NCI-H1694 (cell line): ENCODE results near the gene NLRP13.

Experiments
- DNase-seq: peaks from one replicate; lab custom pipeline; 2025; lab: John Stamatoyannopoulos, UW

Gene NLRP13

DNA sequence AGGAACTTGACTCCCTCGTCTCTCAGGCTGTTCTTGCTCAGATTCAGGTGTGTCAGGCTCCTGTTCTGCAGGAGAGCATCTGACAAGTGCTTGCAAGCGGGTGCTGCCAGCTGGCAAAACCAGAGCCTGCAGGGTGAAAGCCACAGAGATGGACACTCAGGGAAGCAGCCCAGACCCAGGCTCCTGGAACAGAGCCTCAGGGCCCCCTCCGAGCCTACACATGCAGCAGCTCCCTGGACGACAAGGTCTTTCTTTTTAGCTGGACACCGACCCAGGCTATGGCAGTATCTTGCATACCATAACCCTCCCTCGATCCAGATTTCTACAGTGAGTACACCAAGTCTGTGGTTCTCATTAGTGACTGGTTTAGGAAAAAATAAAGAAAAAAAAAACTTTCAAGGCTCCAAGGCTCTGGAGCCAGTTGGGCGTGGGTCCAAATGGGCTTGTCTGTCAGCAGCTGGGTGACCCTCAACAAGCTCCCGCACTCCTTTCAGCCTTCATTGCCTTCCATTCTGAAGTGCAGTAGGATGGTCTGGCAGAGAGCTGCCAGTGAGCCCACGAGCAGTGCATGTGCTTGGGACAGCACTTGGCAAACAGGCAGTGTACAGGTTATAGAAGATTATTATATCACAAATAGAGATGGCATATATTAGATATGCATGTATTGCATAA lies 29.9 kb downstream of the NLRP13 start:
- no peak for DNase-seq

DNA sequence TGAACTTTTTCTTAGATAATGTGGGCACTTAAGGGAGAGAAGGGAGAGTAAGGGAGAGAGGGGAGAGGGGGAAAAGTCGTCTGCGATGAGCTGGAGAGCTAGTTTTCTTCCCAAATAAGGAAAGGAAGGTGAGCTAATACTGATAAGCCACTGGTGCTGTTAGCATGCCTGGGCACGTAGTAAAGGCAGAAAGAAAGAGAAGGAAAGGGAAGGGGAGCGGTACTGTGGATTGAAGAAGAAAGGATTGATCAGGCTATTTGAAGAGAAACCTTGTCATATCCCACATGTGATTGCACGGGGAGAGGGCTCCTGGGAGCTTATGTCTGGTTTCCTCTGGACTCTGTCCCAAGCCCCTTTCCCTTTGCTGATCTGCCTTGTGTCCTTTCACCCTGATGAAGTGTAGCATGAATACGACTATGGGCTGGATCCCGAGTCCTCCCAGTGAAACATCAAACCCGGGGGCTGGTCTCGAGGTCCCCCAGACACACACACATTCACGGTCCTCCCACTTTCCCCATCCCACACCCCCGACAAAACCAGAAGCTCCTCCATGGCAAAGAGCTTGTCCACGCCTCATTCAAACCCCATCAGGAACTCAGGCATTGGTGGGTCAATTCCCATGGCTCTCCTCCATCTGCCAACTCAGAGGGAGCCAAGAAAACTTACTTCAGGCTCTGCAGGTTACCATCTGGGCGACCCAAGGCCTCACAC lies 30.6 kb downstream of the NLRP13 start:
- no peak for DNase-seq

DNA sequence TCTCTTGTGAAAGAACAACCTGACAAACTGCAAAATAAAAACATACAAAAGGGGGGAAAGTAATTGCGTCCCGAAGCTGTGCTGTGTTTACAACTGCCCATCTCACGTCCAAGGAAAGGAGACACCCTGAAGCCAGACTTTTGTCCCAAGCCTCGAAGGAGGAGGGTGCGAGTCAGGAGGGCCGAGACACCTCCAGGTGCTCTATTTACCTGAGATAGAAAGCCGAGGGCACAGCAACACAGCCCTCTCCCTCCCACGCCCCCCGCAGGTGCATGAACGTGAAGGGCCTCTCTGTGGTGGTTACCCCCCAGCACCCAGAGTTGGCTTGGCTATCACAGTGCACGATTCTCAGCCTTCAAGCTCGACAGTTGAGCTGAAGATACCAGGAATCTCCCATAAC lies 33.2 kb downstream of the NLRP13 start:
- DNase-seq: no peak

DNA sequence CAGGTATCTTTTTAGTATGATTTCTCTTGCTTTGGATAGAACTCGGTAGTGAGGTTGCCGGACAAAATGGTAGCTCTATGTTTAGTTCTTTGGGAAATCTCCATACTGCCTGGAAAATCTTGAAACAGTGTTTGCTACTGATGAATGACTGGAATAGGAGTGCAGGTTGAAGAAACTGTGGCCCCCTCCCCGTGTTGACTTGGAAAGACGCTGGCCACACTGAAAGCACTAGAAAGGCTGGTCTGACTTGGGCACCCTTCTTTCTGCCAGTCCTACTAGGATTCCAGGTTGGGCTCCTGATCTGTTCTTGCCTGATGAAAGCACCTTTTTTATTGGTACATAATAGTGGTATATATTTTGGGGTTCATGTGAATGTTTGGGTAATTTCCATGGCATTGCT lies 49.5 kb downstream of the NLRP13 start:
- DNase-seq: no peak

DNA sequence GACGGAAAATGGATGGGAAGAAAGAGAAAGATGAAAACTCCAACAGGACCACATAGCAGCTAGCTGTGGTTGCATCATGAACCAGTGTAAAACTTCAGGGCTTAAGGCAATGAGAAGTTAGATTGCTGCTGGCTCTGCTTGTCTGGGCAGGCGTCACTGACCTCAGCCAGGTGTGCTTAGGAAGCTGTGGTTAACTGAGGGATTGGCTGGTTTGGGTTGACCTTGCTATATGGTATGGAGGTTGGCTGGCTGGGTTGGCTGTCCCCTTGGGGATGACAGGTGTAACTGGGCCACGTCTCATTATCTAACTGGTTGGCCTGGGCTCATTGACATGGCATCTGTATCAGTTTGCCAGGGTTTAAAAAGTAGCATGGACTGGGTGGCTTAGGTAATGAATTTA lies 54.9 kb downstream of the NLRP13 start:
- DNase-seq: no peak

DNA sequence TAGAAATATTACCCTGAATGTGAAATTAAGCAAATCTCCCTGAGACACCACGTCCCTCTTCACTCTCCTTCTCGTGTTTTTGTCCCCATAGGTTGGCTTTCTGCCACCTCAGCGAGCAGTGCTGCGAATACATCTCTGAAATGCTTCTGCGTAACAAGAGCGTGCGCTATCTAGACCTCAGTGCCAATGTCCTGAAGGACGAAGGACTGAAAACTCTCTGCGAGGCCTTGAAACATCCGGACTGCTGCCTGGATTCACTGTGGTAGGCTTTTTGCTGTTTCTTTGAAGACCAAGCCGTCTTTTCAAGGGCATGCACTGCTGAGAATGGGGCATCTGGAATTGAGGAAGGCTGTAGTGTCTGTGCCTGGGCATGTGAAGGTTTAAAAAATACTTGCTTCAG lies 61.4 kb downstream of the NLRP13 start:
- no peak for DNase-seq

DNA sequence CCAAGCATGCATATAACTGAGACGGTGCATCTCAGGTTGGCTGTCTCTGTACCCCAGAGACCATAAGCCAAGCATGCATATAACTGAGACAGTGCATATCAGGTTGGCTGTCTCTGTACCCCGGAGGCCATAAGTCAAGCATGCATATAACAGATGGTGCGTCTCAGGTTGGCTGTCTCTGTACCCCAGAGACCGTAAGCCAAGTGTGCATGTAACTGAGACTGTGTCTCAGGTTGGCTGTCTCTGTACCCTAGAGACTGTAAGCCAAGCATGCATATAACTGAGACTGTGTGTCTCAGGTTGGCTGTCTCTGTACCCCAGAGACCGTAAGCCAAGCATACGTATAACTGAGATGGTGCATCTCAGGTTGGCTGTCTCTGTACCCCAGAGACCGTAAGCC lies 65.0 kb downstream of the NLRP13 start:
- no peak for DNase-seq

DNA sequence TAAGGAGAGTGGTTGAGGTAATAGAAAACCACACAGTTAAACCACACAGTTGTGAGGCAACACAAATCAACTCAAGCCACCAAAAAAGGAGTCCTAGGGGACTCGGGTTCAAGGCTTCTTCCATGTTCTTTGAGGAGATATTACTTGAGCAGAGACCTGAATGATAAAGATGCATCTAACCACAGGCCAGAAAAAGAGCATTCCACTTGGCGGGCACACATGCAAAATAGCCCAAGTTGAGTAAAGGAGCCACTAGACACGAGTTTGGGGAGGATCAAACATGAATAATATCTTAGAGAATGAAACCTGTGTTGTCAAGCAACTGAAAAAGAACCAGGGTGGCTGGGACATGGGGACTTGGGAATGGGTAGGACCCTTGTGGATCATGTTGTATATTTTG lies 65.6 kb downstream of the NLRP13 start:
- no peak for DNase-seq

DNA sequence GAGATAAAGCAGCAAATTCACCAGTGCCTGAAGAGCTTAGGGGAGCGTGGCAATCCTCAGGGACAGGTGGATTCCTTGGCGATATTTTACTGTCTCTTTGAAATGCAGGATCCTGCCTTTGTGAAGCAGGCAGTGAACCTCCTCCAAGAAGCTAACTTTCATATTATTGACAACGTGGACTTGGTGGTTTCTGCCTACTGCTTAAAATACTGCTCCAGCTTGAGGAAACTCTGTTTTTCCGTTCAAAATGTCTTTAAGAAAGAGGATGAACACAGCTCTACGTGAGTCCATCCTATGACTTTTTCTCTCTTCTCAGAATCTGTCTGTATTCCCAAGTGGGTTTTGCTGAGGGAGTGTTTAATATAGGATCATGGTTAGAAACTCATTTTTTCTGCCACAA lies 73.2 kb downstream of the NLRP13 start:
- no peak for DNase-seq

DNA sequence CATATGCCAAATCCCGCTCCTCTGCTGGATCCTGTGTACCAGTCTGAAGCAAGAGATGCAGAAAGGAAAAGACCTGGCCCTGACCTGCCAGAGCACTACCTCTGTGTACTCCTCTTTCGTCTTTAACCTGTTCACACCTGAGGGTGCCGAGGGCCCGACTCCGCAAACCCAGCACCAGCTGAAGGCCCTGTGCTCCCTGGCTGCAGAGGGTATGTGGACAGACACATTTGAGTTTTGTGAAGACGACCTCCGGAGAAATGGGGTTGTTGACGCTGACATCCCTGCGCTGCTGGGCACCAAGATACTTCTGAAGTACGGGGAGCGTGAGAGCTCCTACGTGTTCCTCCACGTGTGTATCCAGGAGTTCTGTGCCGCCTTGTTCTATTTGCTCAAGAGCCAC lies 73.7 kb downstream of the NLRP13 start:
- no peak for DNase-seq

DNA sequence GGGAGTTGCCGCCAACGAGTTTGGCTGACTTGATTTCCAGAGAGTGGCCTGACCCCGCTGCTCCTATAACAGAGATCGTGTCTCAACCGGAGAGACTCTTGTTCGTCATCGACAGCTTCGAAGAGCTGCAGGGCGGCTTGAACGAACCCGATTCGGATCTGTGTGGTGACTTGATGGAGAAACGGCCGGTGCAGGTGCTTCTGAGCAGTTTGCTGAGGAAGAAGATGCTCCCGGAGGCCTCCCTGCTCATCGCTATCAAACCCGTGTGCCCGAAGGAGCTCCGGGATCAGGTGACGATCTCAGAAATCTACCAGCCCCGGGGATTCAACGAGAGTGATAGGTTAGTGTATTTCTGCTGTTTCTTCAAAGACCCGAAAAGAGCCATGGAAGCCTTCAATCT lies 74.2 kb downstream of the NLRP13 start:
- DNase-seq: no peak

DNA sequence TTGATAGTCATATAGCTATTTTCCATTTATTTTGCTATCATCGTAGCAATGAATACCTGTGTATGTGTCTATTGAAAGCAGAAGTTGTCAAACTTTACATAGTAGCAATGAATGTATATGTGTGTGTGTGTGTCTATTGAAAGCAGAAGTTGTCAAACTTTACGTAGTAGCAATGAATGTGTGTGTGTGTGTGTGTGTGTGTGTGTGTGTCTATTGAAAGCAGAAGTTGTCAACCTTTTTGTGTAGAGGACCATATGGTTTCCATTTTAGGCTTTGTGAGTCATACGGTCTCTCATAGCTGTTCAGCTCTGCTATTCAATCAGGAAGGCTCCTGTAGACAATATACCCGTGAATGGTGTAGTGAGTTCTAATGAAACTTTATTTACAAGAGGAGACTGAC lies 75.0 kb downstream of the NLRP13 start:
- DNase-seq: no peak

DNA sequence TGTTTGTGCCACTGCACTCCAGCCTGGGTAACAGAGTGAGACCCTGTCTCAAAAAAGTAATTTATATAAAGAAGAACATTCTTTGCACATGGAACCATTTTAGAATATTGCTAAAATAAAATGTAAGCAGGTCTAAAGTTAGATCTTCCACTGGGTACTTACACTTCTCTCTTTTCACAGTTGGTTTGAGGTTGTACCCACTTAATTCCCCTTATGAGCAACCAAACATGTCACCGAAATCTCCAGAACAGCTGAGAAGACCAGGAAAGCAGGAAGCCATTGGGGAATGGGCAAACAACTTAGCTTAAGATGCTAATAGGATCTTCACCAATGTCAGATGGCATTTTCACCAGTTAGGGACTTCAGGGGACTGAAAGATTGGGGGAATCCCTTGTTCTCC lies 77.0 kb downstream of the NLRP13 start:
- DNase-seq: no peak
